GM18873 (cell line): ENCODE data around the gene GLB1L3.
"Not testable (repeated sequence)": the region's sequence is repeated elsewhere in the genome, so short reads cannot be mapped to it uniquely, and the experiment has no call there.

Source experiments
- ATAC-seq: cut with Tn5 transposase; IDR thresholded peaks from one replicate; pipeline ENCODE4 v1.9.1; 2021; ENCODE audit warnings: mild to moderate bottlenecking, moderate library complexity, moderate number of reproducible peaks; ENCODE audit not compliant: unreplicated experiment, low FRiP score

The GLB1L3 gene

DNA sequence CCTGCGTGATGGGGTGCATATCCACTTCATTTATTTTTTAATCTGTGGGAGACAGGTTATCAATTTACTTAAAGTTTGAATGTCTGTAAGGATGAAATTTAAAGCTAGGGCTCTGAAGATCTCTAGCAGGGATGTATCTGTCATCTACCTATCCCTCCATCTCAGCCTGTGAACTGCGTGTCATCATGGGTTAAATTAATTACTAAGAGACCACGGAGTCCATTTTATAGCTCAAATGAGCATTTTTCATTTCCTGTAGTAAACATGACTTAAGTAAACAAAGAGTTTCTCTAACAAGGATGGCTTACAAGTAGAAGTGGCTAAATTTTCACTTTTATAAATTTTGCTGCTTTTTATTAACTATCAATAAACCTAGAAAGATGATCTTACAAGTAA lies 2.9 kb upstream of the GLB1L3 start:
- no peak for ATAC-seq

DNA sequence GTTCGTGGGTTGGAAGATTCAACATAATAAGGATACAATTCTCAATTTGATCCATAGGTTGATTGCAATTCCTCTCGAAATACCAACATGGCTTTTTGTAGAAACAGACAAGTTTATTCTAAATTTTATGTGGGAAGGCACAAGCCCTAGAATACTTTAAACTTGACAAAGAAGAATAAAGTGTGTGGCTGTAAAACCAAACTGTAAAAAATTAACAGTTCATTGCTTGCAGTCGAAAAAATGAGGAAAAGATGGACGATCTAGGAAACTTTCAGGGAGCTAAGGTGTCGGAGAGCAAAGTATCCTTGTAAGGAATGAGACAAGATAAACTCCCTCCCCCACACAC lies 1.0 kb upstream of the GLB1L3 start:
- ATAC-seq: no peak

- no peak for ATAC-seq
Observed at GRCh38 chr11:134276396-134277182, 410 bp downstream of the GLB1L3 start.

DNA sequence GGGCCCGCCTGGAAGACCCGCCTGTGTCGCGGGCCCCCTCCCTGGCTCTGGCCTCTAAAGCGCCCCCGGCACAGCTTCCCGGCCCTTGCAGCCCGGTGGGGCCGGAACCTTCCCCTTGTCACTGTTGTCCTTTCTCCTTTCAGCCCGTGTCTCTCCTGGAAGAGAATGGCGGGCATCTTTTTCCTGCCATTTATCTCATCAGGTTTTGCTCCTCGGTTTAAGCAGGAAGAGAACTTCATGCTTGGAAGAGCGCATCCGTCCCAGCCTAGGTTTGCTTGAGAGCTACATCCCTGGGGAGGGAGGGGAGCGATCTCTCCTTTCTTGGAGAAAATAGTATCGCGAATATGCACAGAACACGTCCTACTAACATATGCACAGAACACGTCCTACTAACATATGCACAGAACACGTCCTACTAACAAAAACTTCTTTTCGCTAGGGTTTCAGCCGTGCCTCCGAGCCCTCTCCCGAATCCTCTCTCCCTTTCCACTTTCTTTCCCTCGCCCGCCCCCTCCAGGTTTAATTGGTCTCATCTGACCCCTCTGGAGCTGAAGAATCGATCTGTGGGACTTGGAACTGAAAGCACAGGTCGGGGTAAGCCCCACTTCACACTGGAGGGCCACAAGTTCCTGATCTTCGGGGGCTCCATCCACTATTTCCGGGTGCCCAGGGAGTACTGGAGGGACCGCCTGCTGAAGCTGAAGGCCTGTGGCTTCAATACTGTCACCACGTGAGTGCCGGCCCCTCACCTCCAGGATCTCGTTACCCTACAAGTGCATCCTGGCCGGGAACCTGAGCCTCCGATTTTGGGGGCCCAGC lies 1.2 kb downstream of the GLB1L3 start:
- ATAC-seq: no peak

- no peak for ATAC-seq
Observed at GRCh38 chr11:134278356-134278755, 2.2 kb downstream of the GLB1L3 start.

GRCh38 chr11:134281635-134282034 lies 5.5 kb downstream of the GLB1L3 start:
- ATAC-seq: not testable (repeated sequence)

- no peak for ATAC-seq
Observed at GRCh38 chr11:134282121-134283045, 6.2 kb downstream of the GLB1L3 start.

- ATAC-seq: no peak
Observed at GRCh38 chr11:134283461-134284230, 7.5 kb downstream of the GLB1L3 start.

GRCh38 chr11:134284349-134284748 lies 8.2 kb downstream of the GLB1L3 start:
- ATAC-seq: not testable (repeated sequence)

GRCh38 chr11:134287561-134287960 lies 11.4 kb downstream of the GLB1L3 start:
- ATAC-seq: no peak

DNA sequence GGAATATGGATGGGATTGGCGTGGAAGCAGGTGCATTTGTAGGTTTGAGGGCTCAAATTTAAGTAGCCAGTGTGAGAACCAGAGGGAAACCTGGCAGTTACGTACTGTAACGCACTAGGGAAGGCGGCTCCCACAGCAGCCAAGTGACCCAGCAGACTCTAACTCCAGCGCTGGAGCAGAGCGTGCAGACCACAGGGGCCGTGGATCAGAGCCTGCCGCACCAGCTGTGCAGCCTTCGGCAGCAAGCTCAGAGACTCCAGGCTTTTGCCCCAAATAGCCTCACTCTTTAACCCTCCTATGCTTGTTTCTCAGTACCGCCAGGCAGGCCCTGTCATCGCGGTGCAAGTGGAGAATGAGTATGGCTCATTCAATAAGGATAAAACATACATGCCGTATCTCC lies 12.3 kb downstream of the GLB1L3 start:
- ATAC-seq: no peak

- no peak for ATAC-seq
Observed at GRCh38 chr11:134289167-134289566, 13.0 kb downstream of the GLB1L3 start.

DNA sequence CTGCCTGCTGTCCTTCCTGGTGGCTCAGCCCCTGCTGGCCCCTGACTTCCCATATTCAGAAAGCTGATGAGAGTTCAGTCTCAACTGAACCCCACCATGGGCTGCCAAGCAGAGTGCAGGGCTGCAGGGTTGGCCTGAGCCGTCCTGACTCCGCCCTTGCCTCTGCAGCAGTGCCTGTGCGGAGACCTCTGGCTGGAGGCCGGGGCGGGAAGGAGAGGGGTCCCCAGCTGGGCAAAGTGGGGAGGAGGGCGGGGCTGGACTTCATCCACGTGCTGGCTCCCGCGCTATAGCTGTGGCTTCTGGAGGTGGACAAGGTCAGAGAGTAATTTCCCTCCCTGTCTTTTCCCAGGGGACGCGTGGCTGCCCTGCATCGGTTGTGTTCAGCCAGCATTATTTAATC lies 13.6 kb downstream of the GLB1L3 start:
- no peak for ATAC-seq

- no peak for ATAC-seq
Observed at GRCh38 chr11:134290646-134291045, 14.5 kb downstream of the GLB1L3 start.

DNA sequence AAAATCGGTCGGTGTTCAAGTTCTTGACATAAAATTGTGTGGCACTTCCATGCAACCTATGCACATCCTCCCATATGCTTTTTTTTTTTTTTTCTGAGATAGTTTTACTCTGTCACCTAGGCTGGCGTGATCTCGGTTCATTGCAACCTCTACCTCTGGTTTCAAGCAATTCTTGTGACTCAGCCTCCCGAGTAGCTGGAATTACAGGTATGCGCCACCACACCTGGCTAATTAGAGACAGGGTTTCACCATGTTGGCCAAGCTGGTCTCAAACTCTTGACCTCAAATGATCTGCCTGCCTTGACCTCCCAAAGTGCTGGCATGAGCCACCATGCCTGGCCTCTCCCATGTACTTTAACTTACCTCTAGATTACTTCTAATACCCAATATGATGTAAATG lies 15.0 kb downstream of the GLB1L3 start:
- no peak for ATAC-seq

DNA sequence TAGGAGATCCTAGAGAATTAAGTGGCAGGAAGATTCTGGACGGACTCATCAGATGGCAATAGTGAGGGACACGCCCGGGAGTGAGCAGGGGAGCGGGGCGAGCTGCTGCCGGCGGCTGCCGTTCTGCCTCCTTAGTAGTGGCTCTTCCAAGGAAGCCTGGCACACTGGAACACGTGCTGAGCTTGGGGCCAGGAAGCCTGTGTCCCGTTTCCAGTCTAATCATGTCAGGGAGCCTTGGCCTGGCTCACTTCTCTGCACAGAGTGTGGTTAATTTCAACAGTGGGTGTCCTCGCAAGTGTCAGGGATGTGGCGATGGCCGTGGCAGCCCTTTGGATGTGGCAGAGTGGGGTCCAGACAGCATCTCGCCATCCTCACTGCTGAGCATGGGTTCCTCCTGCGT lies 16.5 kb downstream of the GLB1L3 start:
- ATAC-seq: no peak

DNA sequence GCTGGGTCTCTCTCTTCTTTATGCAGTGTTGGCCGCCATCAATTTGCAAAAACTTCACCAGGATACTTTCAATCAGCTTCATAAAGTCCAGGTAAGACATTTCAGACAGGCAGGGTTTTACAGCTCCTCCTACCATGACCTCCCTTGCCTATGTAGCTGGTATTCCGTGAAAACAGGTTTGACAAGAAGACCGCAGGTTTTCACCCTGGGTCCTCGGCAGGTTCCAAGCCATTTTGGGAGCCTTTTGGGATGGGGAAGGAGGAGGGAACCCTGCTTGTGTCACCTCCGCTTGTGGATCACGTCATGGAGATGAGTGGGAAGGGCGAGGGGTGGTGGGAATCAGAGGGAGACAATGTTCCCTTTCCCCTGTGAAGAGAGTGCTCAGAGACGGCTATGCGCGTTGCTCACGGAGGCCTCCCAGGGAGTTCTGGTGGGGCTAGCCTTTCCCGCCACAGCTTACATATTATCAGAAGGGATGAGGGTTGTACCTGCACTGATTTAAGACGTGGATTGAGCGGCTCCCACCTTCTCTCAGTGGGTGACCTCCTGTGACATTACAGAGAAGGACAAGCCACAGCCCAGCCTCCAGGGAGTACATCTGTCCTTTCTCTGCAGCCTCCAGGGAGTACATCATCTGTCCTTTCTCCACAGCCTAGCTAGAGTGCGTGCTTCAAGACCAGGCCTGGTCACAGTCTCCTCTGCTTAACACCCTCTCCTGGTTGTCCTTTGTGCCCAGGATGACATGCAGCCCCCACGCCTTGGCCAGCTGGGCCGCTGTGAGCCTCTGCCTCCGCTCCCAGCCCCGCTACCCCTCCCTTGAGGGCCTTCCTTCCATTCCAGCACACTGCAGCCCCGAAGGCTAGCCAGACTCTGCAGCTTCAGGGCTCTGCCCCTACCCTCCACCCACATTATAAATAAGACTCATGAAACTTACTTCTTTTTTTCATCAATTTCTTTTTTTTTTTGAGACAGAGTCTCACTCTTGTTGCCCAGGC lies 17.2 kb downstream of the GLB1L3 start:
- ATAC-seq: no peak

GRCh38 chr11:134294664-134295063 lies 18.5 kb downstream of the GLB1L3 start:
- no peak for ATAC-seq

- ATAC-seq: no peak
Observed at GRCh38 chr11:134312223-134312622, 36.0 kb downstream of the GLB1L3 start.
